Colon (tissue), 2 donors: ENCODE results near the gene PIWIL4.

Source experiments
- FAIRE-seq: peaks from 2 replicates; lab custom pipeline; 2012; peaks lifted over from hg19 to GRCh38; lab: Jason Lieb, UNC
- donor health status: control.
- donor health status: control.

Gene PIWIL4

DNA sequence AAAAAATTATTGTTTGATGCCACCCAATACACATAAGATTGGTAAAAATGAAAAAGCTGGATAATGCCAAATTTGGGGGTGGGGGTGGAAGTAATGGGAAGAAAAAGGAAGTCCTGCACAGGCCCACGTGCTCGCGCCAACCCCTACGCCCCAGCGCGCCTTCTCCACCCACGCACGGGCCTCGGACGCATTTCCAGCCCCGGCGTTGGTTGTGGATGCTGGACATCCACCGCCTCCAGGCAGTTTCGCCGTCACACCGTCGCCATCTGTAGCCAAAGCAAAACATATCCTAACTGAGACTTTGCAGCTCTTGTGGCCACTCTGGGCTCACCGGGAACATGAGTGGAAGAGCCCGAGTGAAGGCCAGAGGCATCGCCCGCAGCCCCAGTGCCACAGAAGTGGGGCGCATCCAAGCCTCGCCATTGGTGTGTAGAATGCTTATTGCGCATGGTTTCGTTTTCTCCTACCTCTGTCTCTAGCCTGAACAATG is at the start of gene PIWIL4:
Gene PIWIL4 (plus strand): TSS at position 188 of the 490 bp plus-strand sequence. CDS start 151 bp downstream, at position 339.
- no peak for FAIRE-seq

DNA sequence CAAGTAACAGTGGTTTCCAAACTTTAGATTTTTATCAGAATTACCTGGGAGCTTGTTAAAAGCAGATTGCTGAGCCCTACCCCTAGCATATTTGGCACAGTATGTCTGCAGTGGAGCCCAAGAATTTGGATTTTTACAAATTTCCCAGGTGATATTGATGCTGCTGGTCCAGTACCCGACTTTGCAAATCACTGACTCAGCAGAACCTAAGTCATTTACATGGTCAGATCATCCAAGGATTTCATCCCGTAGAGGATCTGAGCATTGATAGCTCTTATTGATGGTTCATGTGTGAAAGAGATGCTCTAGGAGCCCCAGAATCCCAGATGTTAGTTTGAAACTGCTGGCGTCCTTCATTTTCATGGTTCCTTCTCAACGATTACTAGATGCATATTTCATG is 48.9 kb upstream of the PIWIL4 start:
- no peak for FAIRE-seq

DNA sequence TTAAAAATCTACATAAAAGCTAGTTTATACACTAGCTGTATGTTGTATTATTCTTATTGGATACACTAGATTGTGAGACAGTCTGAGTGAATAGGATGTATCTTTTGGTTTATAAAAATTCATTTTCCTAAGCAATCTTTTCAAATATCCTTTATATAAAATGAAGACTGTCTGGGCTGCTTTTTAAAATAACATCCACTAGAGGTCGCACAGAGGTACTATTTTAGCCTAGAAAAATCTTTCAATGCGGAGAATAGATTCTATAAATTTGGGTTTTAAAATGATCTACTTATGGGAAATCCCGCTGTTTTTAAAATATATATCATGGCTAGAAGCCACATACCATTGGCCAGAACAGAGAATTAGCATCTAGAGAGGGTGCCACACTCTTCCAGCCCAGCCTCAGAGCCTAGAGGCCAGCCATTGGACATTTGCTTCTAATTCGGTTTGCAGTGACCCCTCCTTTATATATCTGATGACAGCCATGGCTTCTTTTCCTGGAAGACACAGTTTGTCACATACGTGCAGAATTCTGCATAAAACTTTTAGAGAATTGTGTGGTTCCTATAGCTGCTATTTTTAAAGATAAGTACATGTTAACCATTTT is 47.6 kb upstream of the PIWIL4 start:
- peak; percentile 58 for FAIRE-seq

DNA sequence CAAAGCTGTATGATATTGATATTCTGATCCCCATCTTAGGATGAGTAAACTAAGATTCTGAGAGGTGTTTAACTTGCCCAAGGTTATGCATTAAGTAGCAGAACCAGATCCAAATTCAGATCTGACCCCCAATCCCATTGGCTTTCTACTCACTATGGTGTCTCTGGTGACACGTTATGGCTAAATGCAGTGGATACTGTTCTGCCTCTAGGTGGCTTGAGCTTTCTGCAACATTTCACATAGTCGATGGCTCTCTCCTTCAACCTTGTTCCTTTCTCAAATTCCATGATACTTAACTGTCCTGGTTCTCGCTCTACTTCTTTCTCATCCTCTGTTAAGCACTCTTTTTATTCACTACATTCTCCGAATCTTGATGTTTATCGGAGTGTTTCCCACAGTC is 45.5 kb upstream of the PIWIL4 start:
- no peak for FAIRE-seq

DNA sequence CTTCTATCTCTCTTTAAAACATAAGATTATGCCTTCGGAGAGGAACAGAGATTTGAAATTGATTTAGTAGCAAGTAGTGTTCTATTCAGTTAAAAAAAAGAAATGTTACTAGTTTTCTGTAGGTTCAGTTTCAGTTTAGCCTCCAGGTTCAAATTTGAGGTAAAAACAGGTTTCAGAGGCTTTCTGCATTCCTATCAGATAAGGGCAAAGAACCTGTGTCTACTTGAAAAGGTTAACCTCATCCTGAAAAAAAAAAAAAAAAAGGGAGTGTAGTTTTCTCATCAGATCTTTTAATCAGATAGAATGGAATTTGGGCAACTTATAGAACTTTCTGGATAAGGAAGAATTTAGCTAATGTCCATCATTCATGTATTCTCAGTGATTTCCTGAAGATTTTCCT is 42.8 kb upstream of the PIWIL4 start:
- no peak for FAIRE-seq

DNA sequence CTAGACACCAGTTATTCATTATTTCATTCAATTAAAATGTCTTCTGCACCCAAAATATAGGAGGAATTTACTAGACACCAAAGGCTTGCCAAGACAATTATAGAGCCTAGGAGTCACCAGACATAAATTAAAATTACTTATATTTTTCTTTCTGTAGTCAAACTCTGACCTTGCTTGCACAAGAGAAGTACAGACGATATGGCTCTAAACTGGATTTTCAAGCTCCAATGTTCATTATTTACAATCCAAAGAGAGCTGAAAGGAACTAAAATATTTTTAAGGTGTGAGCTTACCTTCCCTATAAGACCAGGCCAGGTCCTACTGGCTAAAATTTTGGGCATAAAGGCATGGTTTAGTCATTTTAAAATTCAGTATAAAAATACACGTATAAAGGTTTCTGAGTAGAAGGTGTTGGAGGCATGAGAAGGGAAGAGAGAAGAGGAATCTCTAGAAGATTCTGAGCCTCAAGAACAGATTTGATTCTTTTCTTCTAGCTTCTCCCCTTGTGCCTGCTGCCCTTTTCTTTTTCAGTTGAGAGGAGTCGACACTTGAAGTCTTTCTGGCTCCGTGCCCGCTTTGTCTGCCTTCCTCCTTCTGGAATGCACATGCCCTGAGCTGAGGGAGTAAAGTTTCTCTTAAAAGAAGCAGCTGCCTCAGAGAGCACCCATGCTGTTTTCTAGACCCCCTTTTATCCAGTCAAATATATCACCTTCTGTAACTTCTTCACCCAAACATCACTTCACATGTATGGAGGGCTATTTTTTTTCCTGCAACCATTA is 41.4 kb upstream of the PIWIL4 start:
- FAIRE-seq: no peak

DNA sequence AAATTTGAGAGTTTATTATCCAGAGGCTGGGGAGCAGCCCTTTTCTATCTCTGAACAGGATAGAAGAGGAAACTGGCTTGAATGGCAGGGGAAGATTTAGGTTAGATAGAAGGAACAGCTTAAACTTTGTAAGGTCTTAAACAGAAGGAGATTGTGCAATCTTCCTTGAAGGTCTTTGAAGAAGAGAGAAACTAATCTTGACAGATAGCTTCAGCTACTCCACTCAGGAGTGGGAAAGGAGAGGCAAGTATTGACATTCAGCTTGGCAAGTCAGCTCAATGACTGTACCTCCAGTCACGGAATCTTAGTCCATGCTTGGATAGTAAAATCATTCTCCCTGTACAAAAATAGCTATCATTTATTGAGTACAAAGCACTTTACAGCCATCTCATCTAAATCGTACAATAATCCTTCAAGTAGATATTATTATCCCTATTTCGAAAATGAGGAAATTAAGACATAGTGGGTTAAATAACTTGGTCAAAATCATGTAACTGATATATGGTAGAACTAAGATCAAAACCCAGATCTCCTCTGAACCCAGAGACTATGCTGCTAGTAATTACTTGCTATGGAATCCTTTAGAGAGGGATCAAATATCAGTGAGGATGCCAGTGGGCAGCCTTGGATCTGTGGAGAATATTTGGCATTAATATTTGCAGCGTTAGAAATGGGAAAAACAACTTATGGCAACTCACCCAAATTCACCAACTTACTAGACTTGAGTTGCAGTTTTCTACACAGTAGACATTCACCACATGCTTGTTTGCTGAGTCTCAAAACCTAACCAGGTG is 40.3 kb upstream of the PIWIL4 start:
- no peak for FAIRE-seq

DNA sequence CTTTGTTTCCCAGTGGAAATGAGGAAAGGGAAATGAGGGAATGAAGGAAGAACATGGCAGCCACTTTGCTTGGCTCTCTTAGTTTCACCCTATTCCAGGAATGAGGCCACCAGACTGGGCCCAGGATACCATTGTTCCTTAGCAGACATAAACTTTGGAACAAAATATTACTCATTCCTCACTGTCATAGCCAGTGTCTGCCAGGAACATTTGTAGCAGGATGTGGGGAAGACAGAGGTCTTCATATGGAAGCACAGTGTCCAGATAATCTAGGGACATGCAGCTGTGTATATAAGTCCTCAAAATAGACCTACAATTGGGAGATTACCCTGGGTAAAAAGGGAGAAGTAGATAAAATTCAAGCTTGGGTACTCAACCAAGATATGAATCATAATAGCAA is 38.6 kb upstream of the PIWIL4 start:
- no peak for FAIRE-seq

DNA sequence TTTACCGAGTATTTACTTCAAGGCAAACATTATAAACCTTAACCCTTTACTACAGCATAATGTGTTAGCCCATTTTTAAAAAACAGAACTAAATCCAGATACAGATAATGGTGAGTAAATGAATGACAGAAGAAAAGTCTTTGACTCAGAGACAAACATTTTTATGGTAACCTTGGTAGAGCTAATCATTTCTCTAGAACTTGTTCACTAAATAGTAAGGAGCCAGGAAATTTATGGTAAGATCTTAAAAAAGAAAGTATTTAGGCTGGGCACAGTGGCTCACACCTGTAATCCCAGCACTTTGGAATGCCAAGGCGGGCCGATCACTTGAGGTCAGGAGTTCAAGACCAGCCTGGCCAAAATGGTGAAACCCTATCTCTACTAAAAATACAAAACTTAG is 35.0 kb upstream of the PIWIL4 start:
- no peak for FAIRE-seq

DNA sequence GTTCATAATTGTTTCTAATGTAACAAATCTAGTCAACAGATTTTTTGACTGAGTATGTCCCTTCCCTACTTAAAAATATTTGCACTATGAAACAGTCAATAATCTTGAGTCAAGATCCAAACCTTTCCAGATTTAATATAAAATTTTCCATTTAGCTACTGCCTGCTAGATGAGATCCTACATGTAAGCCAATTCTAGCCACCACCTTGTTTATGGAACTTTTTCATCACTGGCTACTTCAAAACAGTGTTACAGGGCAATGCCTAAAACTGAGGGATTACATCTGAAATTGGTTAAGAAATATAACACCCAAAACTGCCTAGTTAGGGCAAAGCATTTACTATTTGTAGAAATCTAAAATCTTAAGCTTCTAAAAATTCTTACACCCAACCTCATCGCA is 34.0 kb upstream of the PIWIL4 start:
- no peak for FAIRE-seq

DNA sequence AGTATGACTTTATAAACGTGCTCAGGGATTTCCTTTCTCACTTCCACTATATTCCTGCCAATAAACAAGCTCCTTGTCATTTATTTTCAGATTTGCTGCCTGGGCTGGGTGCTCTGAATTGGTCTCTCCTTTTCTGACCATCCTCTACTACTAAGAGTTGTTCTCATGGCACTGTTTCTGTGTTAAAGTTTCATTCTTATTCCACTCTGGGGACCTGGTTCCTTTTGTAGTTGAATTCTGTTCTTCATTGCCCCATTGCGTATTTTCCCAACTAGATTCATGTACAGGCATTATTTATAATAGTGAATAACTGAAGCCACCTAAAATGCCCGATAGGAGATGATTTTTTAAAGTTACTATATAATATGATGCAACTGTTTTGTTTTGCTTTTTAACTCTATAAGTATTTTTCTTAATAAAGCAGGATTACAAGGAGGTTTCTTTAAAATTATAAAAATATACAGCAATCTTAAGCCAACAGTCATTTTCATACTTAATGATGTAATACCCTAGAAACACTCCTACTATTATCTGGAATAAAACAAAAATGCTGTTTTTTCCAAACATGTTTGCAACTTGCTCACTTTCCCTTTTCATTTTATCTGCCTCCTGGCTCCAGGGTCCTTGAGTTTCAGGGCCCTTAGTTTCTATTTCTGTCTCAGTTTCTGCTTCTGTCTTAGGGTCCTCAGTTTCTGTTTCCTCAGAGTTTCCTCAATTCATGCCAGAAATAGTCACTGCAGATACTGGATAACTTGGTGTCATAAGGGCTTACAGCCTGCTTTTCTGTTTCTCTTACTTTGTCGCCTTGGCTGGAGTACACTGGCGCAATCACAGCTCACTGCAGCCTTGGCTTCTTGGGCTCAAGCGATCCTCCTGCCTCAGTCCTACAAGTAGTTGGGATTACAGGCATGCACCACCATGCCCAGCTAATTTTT is 33.2 kb upstream of the PIWIL4 start:
- no peak for FAIRE-seq

DNA sequence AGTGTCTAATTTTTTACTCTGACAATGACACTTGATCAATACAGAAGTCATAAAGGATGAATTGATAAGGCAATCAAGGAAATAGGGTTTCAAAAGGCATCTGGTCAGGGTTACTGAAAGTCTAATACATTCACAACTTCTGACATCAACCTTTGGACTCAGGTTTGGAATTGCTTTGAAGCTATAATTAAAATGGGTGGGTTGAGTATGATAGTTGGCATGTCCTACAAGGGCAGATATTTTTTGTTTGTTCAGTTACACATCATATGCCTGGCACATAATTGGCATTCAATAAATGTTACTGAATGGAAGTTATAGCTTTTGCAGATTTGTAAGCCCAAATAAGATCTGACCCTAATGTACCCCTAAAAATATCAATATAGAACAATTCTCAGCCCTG is 30.8 kb upstream of the PIWIL4 start:
- FAIRE-seq: peak; percentile 85

DNA sequence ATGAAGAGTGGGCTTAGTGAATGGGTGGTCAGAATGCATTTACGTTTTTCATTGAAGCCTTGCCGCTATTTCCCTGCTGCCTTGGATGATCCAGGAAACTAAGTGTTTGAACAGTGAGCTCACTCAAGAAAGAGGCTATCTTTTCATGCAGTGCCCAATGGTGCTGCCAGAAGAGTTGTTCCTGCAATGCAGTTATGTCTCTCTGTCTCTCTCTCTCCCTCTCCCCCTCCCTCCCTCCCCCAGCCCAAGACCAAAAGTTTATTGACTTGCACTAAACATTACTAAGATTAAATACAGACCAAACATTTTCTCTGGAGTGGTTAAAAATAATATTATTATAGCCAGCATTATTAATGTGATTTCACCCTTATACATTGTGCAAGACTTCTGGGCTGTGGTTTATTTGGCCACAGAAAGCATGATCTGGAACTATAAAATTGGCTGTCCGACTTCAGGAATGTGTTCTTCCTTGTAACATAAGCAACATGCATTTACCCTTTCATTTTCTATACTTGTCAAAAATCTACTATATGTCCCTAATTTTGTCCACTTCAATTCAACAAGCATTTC is 30.1 kb upstream of the PIWIL4 start:
- FAIRE-seq: no peak

DNA sequence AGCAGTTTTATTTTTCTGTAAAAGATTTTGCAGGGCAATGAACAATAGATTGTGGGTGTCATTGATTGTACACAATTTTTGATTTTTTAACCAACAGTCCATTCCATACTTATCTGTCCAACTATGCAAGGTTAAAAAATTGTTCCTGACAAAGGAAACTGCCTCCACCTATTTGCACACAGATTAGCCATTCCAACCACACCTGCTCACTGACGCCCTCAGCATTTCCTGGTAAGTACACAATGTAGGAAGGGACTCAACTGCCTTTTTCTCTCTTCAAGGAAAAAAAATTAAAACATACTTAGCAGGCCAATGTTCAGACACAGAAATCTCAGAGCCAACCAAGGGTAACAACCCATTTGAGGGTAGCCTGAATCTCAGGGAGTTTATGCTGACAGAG is 27.7 kb upstream of the PIWIL4 start:
- FAIRE-seq: no peak

DNA sequence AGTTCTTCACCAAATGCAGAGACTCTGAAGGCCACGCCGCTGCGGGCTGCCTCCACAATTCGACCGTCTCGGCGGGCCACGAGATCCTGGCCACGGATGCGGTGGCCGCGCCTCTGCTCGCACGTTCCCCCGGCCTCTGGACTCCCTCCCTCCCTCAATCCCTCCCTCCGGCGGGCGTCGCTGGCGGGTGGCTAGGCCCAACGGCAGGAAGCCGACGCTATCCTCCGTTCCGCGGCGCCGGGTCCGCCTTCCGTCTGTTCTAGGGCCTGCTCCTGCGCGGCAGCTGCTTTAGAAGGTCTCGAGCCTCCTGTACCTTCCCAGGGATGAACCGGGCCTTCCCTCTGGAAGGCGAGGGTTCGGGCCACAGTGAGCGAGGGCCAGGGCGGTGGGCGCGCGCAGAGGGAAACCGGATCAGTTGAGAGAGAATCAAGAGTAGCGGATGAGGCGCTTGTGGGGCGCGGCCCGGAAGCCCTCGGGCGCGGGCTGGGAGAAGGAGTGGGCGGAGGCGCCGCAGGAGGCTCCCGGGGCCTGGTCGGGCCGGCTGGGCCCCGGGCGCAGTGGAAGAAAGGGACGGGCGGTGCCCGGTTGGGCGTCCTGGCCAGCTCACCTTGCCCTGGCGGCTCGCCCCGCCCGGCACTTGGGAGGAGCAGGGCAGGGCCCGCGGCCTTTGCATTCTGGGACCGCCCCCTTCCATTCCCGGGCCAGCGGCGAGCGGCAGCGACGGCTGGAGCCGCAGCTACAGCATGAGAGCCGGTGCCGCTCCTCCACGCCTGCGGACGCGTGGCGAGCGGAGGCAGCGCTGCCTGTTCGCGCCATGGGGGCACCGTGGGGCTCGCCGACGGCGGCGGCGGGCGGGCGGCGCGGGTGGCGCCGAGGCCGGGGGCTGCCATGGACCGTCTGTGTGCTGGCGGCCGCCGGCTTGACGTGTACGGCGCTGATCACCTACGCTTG is 23.2 kb upstream of the PIWIL4 start, which contains the start of gene FUT4:
Gene FUT4 (plus strand): TSS at position 227 of the 951 bp plus-strand sequence. CDS start 213 bp downstream, at position 440.
- FAIRE-seq: no peak

DNA sequence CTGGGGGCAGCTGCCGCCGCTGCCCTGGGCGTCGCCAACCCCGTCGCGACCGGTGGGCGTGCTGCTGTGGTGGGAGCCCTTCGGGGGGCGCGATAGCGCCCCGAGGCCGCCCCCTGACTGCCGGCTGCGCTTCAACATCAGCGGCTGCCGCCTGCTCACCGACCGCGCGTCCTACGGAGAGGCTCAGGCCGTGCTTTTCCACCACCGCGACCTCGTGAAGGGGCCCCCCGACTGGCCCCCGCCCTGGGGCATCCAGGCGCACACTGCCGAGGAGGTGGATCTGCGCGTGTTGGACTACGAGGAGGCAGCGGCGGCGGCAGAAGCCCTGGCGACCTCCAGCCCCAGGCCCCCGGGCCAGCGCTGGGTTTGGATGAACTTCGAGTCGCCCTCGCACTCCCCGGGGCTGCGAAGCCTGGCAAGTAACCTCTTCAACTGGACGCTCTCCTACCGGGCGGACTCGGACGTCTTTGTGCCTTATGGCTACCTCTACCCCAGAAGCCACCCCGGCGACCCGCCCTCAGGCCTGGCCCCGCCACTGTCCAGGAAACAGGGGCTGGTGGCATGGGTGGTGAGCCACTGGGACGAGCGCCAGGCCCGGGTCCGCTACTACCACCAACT is 22.4 kb upstream of the PIWIL4 start:
- FAIRE-seq: no peak

DNA sequence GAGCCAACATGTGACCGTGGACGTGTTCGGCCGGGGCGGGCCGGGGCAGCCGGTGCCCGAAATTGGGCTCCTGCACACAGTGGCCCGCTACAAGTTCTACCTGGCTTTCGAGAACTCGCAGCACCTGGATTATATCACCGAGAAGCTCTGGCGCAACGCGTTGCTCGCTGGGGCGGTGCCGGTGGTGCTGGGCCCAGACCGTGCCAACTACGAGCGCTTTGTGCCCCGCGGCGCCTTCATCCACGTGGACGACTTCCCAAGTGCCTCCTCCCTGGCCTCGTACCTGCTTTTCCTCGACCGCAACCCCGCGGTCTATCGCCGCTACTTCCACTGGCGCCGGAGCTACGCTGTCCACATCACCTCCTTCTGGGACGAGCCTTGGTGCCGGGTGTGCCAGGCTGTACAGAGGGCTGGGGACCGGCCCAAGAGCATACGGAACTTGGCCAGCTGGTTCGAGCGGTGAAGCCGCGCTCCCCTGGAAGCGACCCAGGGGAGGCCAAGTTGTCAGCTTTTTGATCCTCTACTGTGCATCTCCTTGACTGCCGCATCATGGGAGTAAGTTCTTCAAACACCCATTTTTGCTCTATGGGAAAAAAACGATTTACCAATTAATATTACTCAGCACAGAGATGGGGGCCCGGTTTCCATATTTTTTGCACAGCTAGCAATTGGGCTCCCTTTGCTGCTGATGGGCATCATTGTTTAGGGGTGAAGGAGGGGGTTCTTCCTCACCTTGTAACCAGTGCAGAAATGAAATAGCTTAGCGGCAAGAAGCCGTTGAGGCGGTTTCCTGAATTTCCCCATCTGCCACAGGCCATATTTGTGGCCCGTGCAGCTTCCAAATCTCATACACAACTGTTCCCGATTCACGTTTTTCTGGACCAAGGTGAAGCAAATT is 21.7 kb upstream of the PIWIL4 start:
- no peak for FAIRE-seq

DNA sequence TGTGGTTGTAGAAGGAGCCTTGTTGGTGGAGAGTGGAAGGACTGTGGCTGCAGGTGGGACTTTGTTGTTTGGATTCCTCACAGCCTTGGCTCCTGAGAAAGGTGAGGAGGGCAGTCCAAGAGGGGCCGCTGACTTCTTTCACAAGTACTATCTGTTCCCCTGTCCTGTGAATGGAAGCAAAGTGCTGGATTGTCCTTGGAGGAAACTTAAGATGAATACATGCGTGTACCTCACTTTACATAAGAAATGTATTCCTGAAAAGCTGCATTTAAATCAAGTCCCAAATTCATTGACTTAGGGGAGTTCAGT is 21.1 kb upstream of the PIWIL4 start:
- FAIRE-seq: no peak

DNA sequence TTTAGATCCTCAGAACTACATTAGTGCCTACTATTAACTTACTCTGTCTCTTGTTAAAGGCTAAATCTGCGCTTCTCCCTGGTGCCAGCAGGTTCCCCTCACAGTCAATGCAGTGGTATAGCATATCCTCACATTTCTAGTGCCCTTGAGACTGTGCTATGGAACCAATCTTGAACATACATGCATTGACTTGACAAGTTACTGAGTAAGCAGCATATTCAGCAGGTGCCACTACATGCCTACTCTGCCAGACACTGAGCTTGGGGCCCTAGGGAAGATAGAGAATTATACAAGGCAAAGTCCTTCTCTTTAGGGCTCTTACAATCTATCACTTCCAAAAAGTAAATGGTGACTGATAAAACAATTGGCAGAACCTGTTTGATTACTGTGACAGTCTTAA is 20.3 kb upstream of the PIWIL4 start:
- FAIRE-seq: no peak
